Body of pancreas (tissue), 4 donors: ENCODE measurements around the gene HARBI1.

Experiments
- CTCF ChIP-seq, 7 experiments: fragments of 450-650 bp in 4 of 7; fragments of 200-600 bp in 3 of 7; sonication (generic) in 3 of 7; IDR thresholded peaks; one replicate each; pipeline ENCODE4 v1.5.1; 2016 to 2019; ENCODE audit warnings: antibody characterized with exemption in 7 of 7
- POLR2A ChIP-seq, 3 donors: fragments of 450-650 bp; IDR thresholded peaks; one replicate each; pipeline ENCODE4 v1.6.1; 2016; ENCODE audit warnings: antibody characterized with exemption in 3 of 3, mild to moderate bottlenecking in 2 of 3

GRCh38 chr11:46554213-46555147 lies 62.5 kb downstream of the HARBI1 start:
- no peak for TF ChIP-seq CTCF (IDR thresholded peaks at IDR 0.05)
- no peak for TF ChIP-seq POLR2A (IDR thresholded peaks at IDR 0.05)
